ENCODE results near the gene PAX5.

DNA sequence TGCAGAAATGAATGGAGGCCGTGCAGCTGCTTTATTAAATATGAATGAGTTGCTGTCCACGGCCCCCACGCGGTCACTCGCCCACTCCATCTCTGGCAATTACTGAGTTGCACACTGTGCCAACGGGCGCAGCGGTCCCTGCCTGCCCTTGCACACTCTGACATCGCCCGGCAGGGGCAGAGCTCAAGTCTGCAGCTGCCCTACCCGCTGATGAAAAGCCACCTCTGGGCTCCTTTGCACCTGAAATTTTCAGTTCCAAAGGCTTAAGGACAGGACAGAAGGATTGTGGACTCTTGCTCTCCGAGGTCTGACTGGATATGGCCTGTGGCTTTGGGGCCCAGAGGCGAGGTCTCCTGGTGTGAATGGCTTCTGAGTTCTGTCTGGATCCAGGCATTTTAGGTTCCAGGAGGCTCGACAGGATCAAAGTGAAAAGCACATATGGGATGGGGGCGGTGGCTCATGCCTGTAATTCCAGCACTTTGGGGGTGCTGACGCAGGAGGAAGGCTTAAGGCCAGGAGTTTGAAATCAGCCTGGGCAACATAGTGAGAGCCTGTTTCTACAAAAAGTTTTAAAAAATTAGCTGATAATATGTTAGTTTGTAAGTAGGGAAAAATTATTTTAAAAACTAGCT is 201.8 kb downstream of the PAX5 start:
- TF ChIP-seq REST (IDR thresholded peaks at IDR 0.05; ENCODE audit: insufficient read depth in 1 of 2, low read depth in 2 of 2, low read length in 2 of 2) (no peak), POLR2AphosphoS5 (IDR thresholded peaks at IDR 0.05; ENCODE audit: low read depth, low read length) (no peak), FOXP2 (optimal IDR thresholded peaks at IDR 0.05; ENCODE audit: borderline replicate concordance, extremely low read depth, extremely low read length, insufficient read depth) (no peak), SIN3A (IDR thresholded peaks at IDR 0.05; ENCODE audit: borderline replicate concordance, insufficient read depth, low read length) (no peak)

Data from PFSK-1 (cell line).